ENCODE measurements around the gene EML4. TPM values are rescaled to one million over a fixed set of nuclear protein-coding genes. Genes with fewer than 3 reads are reported as not detected.

EML4 gene
- total and polyA plus RNA-seq, 2 of the 13 experiments (the other 11 are each of a cell fraction or from before 2014, with no cell fraction given) = 243 to 476 TPM

DNA sequence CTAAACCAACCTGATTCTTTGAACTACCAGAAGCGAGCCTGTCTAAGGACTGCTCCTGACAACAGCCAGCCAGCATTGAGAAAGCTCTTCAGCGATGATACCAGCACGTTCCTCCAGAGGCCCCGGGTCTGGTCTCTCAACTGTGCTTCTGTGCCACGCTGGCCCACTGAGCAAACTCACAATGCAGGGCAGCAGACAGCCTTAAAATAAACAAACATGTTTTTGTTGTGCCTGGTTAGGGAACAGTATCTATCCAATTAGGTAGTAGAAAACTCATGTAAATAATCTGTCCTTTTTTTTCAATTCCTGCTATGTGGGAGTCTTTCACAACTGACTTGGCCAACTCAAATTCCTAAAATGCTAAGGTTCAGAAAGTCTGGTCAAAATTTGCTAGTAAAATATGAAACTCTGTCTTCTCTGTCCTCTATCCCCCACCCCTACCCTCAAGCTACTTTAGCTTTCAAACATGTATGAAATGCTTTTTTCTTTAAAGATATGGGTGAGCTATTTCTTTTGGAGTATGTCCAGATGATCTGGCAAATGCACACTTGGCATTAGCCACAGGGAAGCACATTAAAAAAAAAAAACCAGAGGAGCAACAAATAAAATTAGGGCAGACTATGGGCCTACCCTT is 21.4 kb upstream of the EML4 start (continued):
- TF ChIP-seq DZIP1 (CRISPR knock-in tag; IDR thresholded peaks at IDR 0.05) = no peak
- peak; percentile 68 for TF ChIP-seq ARID5B (CRISPR knock-in tag; IDR thresholded peaks at IDR 0.05)
- TF ChIP-seq, protein P1, sequence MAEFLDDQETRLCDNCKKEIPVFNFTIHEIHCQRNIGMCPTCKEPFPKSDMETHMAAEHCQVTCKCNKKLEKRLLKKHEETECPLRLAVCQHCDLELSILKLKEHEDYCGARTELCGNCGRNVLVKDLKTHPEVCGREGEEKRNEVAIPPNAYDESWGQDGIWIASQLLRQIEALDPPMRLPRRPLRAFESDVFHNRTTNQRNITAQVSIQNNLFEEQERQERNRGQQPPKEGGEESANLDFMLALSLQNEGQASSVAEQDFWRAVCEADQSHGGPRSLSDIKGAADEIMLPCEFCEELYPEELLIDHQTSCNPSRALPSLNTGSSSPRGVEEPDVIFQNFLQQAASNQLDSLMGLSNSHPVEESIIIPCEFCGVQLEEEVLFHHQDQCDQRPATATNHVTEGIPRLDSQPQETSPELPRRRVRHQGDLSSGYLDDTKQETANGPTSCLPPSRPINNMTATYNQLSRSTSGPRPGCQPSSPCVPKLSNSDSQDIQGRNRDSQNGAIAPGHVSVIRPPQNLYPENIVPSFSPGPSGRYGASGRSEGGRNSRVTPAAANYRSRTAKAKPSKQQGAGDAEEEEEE (CRISPR knock-in tag; IDR thresholded peaks at IDR 0.05; ENCODE audit: borderline replicate concordance) = no peak
- no peak for TF ChIP-seq SRY (CRISPR knock-in tag; IDR thresholded peaks at IDR 0.05)
- TF ChIP-seq, protein P2, sequence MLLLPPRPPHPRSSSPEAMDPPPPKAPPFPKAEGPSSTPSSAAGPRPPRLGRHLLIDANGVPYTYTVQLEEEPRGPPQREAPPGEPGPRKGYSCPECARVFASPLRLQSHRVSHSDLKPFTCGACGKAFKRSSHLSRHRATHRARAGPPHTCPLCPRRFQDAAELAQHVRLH (CRISPR knock-in tag; IDR thresholded peaks at IDR 0.05; ENCODE audit: borderline replicate concordance, low read depth) = peak; percentile 50; the same call in 1 of the 2 replicates
- no peak for TF ChIP-seq HNRNPLL (IDR thresholded peaks at IDR 0.05; ENCODE audit: low read depth, low read length, poor library complexity, severe bottlenecking)
- TF ChIP-seq, protein P3, sequence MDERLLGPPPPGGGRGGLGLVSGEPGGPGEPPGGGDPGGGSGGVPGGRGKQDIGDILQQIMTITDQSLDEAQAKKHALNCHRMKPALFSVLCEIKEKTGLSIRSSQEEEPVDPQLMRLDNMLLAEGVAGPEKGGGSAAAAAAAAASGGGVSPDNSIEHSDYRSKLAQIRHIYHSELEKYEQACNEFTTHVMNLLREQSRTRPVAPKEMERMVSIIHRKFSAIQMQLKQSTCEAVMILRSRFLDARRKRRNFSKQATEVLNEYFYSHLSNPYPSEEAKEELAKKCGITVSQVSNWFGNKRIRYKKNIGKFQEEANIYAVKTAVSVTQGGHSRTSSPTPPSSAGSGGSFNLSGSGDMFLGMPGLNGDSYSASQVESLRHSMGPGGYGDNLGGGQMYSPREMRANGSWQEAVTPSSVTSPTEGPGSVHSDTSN (CRISPR knock-in tag; IDR thresholded peaks at IDR 0.05) = no peak
- 0 out of 2 replicates have a peak, but pooled peaks have one; percentile 28 for TF ChIP-seq ISL2 (CRISPR knock-in tag; IDR thresholded peaks at IDR 0.05)
- no peak for TF ChIP-seq GTF3A (CRISPR knock-in tag; conservative IDR thresholded peaks at IDR 0.05)
- no peak for TF ChIP-seq POLR2AphosphoS2 (IDR thresholded peaks at IDR 0.05; ENCODE audit: low read depth, low read length)
- TF ChIP-seq ZBTB3 (CRISPR knock-in tag; IDR thresholded peaks at IDR 0.05; ENCODE audit: borderline replicate concordance, low read depth) = no peak
- TF ChIP-seq HOXA9 (CRISPR knock-in tag; IDR thresholded peaks at IDR 0.05; ENCODE audit: borderline replicate concordance) = no peak
- no peak for TF ChIP-seq ZNF468 (CRISPR knock-in tag; IDR thresholded peaks at IDR 0.05)
- TF ChIP-seq ZNF503 (CRISPR knock-in tag; IDR thresholded peaks at IDR 0.05) = 0 out of 2 replicates have a peak, but pooled peaks have one; percentile 33
- TF ChIP-seq ZEB1 (IDR thresholded peaks at IDR 0.05; ENCODE audit: insufficient replicate concordance, low read depth) = no peak
- no peak for TF ChIP-seq ZNF317 (CRISPR knock-in tag; IDR thresholded peaks at IDR 0.05)

All from HepG2 (cell line).